Measurements from ENCODE around the gene WNT2B. TPM values are rescaled to one million over a fixed set of nuclear protein-coding genes. Genes with fewer than 3 reads are reported as not detected.

WNT2B gene
- total and polyA plus RNA-seq, 10 of the 15 experiments (the other 5 are each of a cell fraction or from before 2014, with no cell fraction given) = 0.02 to 1.1 (median 0.14) TPM

- intact Hi-C loops (cut with micrococcal nuclease; ENCODE audit: unreplicated experiment) (no loop called here), in situ Hi-C loops (cut with MboI) (no loop called here)
- Histone ChIP-seq H2AFZ (ENCODE audit: control insufficient read depth, low read depth, low read length) (no peak overlapping the region), H3K4me2 (ENCODE audit: control insufficient read depth, insufficient read depth) (no peak overlapping the region), H3K4me1 (ENCODE audit: control insufficient read depth, insufficient read depth, low read length) (no peaks in the 10 kb centered on the region), H3K27ac (ENCODE audit: control insufficient read depth, insufficient read depth) (no peak overlapping the region), H3K9ac (ENCODE audit: control insufficient read depth, insufficient read depth, low read length) (no peak overlapping the region), H3K9me3 (replicated peaks; ENCODE audit: control insufficient read depth, insufficient read depth, low read length) (no peaks in the 10 kb centered on the region), H4K20me1 (ENCODE audit: control insufficient read depth, insufficient read depth) (no peaks in the 10 kb centered on the region), H3K79me2 (ENCODE audit: control insufficient read depth, insufficient read depth, low read length) (no peaks in the 10 kb centered on the region), H3K27me3 (replicated peaks in 1 of 2; ENCODE audit: control insufficient read depth in 2 of 2, insufficient read depth in 2 of 2, low read length in 1 of 2) (no peaks in the 10 kb centered on the region), H3K36me3 (ENCODE audit: control insufficient read depth in 2 of 2, insufficient read depth in 2 of 2, low read length in 1 of 2) (no peaks in the 10 kb centered on the region), H3K4me3 (no peak overlapping the region)
- ATAC-seq (no peak), FAIRE-seq (no peak), DNase-seq (ENCODE audit: low read depth, low spot score) (no peak)
- WGBS (ENCODE audit: insufficient coverage, insufficient replicate concordance, low lambda C conversion rate, missing lambda C conversion rate) = 96% methylated on average over 4 of the region's 4 CpGs
- ChIA-PET CTCF (interaction anchor here (1.0 kb wide), 1 partner anchor 63 kb away, joined by 3 read pairs; no protein-coding TSS in a partner anchor), SMC1A (ENCODE audit: uncharacterized antibody, unreplicated experiment) (interaction anchor here (1.3 to 2.0 kb wide), 2 partner anchors 9 to 63 kb away, joined by 3 to 7 read pairs; no protein-coding TSS in a partner anchor), POLR2A (no interaction called here), RAD21 (ENCODE audit: unreplicated experiment) (no interaction called here)
- no TSS peak for BruUV-seq (replicated peaks)
- no peak for TF ChIP-seq TARDBP (IDR thresholded peaks at IDR 0.05; ENCODE audit: borderline replicate concordance)
- no peak for TF ChIP-seq IRF4 (IDR thresholded peaks at IDR 0.05; ENCODE audit: low read depth, low read length)
- no peak for TF ChIP-seq CEBPB (IDR thresholded peaks at IDR 0.05; ENCODE audit: borderline replicate concordance in 1 of 2, low read depth in 2 of 2, low read length in 2 of 2)
- no peak for TF ChIP-seq HCFC1 (IDR thresholded peaks at IDR 0.05; ENCODE audit: low read length)
- no peak for TF ChIP-seq POU2F2 (IDR thresholded peaks at IDR 0.05; ENCODE audit: borderline replicate concordance, low read depth, low read length)
- no peak for TF ChIP-seq CEBPZ (IDR thresholded peaks at IDR 0.05; ENCODE audit: low read depth, low read length)
- no peak for TF ChIP-seq ZNF207 (IDR thresholded peaks at IDR 0.05; ENCODE audit: borderline replicate concordance)
- TF ChIP-seq BACH1 (IDR thresholded peaks at IDR 0.05; ENCODE audit: borderline replicate concordance) = no peak
- TF ChIP-seq ZNF592 (IDR thresholded peaks at IDR 0.05) = no peak
Observed at GRCh38 chr1:112532064-112532463, 23.3 kb downstream of the WNT2B start.
